C4-2B (cell line): ENCODE data around the gene HECW1.
"Not testable (repeated sequence)": the region's sequence is repeated elsewhere in the genome, so short reads cannot be mapped to it uniquely, and the experiment has no call there.

Source experiments
- H3K27ac ChIP-seq: fragments of 450-650 bp; 2 replicates; pipeline ENCODE4 v1.5.1; 2017
- CTCF ChIP-seq: fragments of 450-650 bp; conservative IDR thresholded peaks from 2 replicates; pipeline ENCODE4 v1.5.1; 2017; ENCODE audit warnings: mild to moderate bottlenecking
- ZFX ChIP-seq: fragments of 450-650 bp; IDR thresholded peaks from 2 replicates; pipeline ENCODE4 v1.6.1; 2017

The HECW1 gene

GRCh38 chr7:43112459-43112940 is at the start of gene HECW1:
HECW1 (plus strand) TSS chr7:43112647; CDS start chr7:43243906, 131,259 bp downstream.
- H3K27ac ChIP-seq: no peak within 1 kb of the TSS
- TF ChIP-seq CTCF (no peak), ZFX (no peak)

GRCh38 chr7:43071604-43072003 is 40.8 kb upstream of the HECW1 start:
- H3K27ac ChIP-seq: no peak overlapping the region
- TF ChIP-seq CTCF (peak; percentile 55), ZFX (no peak)

GRCh38 chr7:43072530-43072929 is 39.9 kb upstream of the HECW1 start:
- no peak for TF ChIP-seq ZFX
- no peak for TF ChIP-seq CTCF
- no peak overlapping the region for H3K27ac ChIP-seq

GRCh38 chr7:43073811-43074210 is 38.6 kb upstream of the HECW1 start:
- H3K27ac ChIP-seq: not testable (repeated sequence)

- H3K27ac ChIP-seq: no peak overlapping the region
- TF ChIP-seq CTCF (no peak), ZFX (no peak)
Observed at GRCh38 chr7:43076189-43076605, 36.2 kb upstream of the HECW1 start.

- H3K27ac ChIP-seq: no peak overlapping the region
- TF ChIP-seq CTCF: no peak
- TF ChIP-seq ZFX: no peak
Observed at GRCh38 chr7:43076606-43077005, 35.8 kb upstream of the HECW1 start.

GRCh38 chr7:43077285-43077684 is 35.2 kb upstream of the HECW1 start:
- no peak for TF ChIP-seq CTCF
- no peak for TF ChIP-seq ZFX
- H3K27ac ChIP-seq: no peak overlapping the region

- no peak overlapping the region for H3K27ac ChIP-seq
- TF ChIP-seq ZFX: no peak
- TF ChIP-seq CTCF: no peak
Observed at GRCh38 chr7:43077732-43078391, 34.6 kb upstream of the HECW1 start.
